ENCODE results near the gene ARID3B. TPM values are rescaled to one million over a fixed set of nuclear protein-coding genes. Genes with fewer than 3 reads are reported as not detected.

ARID3B gene
- total RNA-seq, 1 donor from 2014 or later = 2.5 TPM

DNA sequence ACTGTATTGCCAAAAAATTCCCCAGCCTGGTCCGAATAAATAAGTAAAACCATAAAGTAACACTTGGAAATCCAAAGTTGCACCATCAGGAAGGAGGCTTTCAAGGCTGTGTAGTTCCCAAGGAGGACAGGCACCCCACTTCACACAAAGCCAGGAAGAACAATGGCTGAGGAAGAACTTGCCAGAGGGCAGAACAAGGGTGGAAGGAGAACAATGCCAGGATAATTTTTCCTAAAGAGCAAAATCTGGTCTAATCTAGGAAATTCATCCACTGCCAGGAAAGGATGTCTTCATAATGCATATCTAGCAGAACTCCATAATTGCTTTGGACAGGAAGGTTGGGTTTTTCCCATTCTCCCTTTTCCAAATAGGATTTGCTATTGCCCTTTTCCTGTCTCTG is 15.7 kb upstream of the ARID3B start:
- Mint-ChIP-seq H3K4me1 (ENCODE audit: low read depth) (peaks cover 4% of the 10 kb centered on the region), H3K27ac (ENCODE audit: unreplicated experiment) (no peak overlapping the region), H3K36me3 (ENCODE audit: low read depth) (no peaks in the 10 kb centered on the region), H3K9me3 (ENCODE audit: low read depth) (no peaks in the 10 kb centered on the region), H3K27me3 (ENCODE audit: low read depth) (no peaks in the 10 kb centered on the region), H3K4me3 (ENCODE audit: unreplicated experiment) (no peak overlapping the region)
- no peak for DNase-seq (ENCODE audit: low spot score)
- TF ChIP-seq, protein P1, sequence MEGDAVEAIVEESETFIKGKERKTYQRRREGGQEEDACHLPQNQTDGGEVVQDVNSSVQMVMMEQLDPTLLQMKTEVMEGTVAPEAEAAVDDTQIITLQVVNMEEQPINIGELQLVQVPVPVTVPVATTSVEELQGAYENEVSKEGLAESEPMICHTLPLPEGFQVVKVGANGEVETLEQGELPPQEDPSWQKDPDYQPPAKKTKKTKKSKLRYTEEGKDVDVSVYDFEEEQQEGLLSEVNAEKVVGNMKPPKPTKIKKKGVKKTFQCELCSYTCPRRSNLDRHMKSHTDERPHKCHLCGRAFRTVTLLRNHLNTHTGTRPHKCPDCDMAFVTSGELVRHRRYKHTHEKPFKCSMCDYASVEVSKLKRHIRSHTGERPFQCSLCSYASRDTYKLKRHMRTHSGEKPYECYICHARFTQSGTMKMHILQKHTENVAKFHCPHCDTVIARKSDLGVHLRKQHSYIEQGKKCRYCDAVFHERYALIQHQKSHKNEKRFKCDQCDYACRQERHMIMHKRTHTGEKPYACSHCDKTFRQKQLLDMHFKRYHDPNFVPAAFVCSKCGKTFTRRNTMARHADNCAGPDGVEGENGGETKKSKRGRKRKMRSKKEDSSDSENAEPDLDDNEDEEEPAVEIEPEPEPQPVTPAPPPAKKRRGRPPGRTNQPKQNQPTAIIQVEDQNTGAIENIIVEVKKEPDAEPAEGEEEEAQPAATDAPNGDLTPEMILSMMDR (IDR thresholded peaks at IDR 0.05) = no peak

DNA sequence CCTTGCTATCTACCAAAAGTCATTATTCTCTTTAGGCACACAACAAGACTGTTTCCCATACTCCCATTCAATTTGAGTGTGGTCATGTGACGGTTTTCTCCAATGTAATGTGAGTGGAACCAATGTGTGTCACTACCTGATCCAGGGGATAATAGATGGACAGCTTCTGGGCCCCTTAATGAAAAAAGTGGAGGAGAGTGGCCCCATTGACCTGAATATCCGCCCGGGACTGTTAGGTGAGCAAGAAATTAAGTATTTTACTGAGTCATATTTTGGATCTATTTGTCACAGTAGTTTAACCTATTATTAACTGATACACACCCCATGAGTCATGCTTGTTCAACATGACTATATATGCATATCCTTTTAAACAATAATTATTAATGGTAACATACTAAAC is 15.1 kb upstream of the ARID3B start:
- Mint-ChIP-seq H3K4me3 (ENCODE audit: unreplicated experiment) (no peak overlapping the region), H3K27ac (ENCODE audit: unreplicated experiment) (no peak overlapping the region), H3K27me3 (ENCODE audit: low read depth) (no peaks in the 10 kb centered on the region), H3K36me3 (ENCODE audit: low read depth) (no peaks in the 10 kb centered on the region), H3K4me1 (ENCODE audit: low read depth) (peaks cover 7% of the 10 kb centered on the region), H3K9me3 (ENCODE audit: low read depth) (no peaks in the 10 kb centered on the region)
- DNase-seq (ENCODE audit: low spot score) = no peak
- TF ChIP-seq, protein P1 (IDR thresholded peaks at IDR 0.05) = no peak

DNA sequence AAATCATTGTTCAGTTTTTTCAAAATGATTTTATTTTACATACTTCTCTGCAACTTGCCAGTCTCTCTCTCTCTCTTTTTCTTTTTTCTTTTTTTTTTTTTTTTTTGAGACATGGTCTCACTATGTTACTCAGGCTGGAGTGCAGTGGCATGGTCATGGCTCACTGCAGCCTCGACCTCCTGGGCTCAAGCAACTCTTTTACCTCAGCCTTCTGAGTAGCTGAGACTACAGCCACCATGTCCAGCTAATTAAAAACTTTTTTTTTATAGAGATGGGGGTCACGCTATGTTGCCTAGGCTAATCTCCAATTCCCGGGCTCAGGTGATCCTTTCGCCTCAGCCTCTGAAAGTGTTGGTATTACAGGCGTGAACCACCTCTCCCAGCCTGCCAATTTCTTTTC is 12.1 kb upstream of the ARID3B start:
- DNase-seq (ENCODE audit: low spot score) = no peak
- Mint-ChIP-seq H3K27ac (ENCODE audit: unreplicated experiment) (no peak overlapping the region), H3K9me3 (ENCODE audit: low read depth) (no peaks in the 10 kb centered on the region), H3K4me1 (ENCODE audit: low read depth) (peaks cover 16% of the 10 kb centered on the region), H3K27me3 (ENCODE audit: low read depth) (no peaks in the 10 kb centered on the region), H3K36me3 (ENCODE audit: low read depth) (no peaks in the 10 kb centered on the region), H3K4me3 (ENCODE audit: unreplicated experiment) (no peak overlapping the region)
- TF ChIP-seq, protein P1 (IDR thresholded peaks at IDR 0.05) = no peak

DNA sequence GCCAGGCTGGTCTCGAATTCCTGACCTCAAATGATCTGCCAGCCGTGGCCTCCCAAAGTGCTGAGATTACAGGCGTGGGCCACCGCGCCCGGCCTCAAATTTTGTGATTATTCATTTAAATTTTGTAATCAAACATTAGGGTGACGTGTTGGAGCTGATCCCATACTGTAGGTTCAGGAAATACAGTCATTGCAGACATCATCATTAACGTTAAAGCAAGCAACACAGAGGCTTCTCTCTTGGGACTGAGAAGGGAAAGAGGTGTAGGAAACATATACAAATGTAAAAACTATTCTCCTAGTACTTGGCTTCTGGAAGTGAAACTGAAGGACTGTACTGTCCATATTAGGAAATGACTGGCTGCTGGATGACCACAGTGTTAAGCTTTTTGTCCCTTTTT is 11.1 kb upstream of the ARID3B start:
- Mint-ChIP-seq H3K4me1 (ENCODE audit: low read depth) (peaks cover 16% of the 10 kb centered on the region), H3K27me3 (ENCODE audit: low read depth) (no peaks in the 10 kb centered on the region), H3K4me3 (ENCODE audit: unreplicated experiment) (no peak overlapping the region), H3K27ac (ENCODE audit: unreplicated experiment) (no peak overlapping the region), H3K36me3 (ENCODE audit: low read depth) (no peaks in the 10 kb centered on the region), H3K9me3 (ENCODE audit: low read depth) (no peaks in the 10 kb centered on the region)
- DNase-seq (ENCODE audit: low spot score) = no peak
- TF ChIP-seq, protein P1 (IDR thresholded peaks at IDR 0.05) = no peak

DNA sequence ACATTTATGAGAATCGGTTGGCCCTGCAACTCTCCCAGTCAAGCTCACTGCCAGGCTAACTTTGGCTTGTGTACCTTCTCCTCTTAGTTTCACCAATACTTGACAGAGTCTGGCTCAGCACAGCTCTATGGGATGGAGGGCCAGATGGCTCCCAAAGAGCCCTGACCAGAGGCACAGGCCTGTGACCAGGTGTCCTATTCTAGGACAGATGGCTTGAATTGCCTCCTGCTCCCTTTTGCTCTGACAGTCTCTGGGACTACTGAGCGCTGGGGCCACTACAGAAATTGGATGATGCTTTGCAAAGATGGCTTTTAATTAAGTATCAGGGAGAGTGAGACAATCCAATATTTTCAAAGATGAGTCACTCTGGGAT is 10.3 kb upstream of the ARID3B start:
- Mint-ChIP-seq H3K4me1 (ENCODE audit: low read depth) (peaks cover 16% of the 10 kb centered on the region), H3K27ac (ENCODE audit: unreplicated experiment) (peak overlapping the region; percentile 6), H3K27me3 (ENCODE audit: low read depth) (no peaks in the 10 kb centered on the region), H3K4me3 (ENCODE audit: unreplicated experiment) (no peak overlapping the region), H3K9me3 (ENCODE audit: low read depth) (no peaks in the 10 kb centered on the region), H3K36me3 (ENCODE audit: low read depth) (no peaks in the 10 kb centered on the region)
- no peak for DNase-seq (ENCODE audit: low spot score)
- TF ChIP-seq, protein P1 (IDR thresholded peaks at IDR 0.05) = no peak

All from chondrocyte (in vitro differentiated cells).